H1 (cell line): ENCODE measurements around the gene SYNJ2BP.

ENCODE experiments used
- ATF2 ChIP-seq: IDR thresholded peaks from 2 replicates; pipeline ENCODE4 v1.6.1; 2012; ENCODE audit warnings: low read length, inconsistent platforms
- BRCA1 ChIP-seq: IDR thresholded peaks from 2 replicates; pipeline ENCODE4 v1.6.1; 2012; ENCODE audit warnings: low read depth, low read length, improper control_type of control experiment
- CTCF ChIP-seq, 3 experiments: IDR thresholded peaks; 1 replicate in 2 of 3; 2 replicates in 1 of 3; pipeline versions ENCODE4 v1.5.1 to v1.6.1; 2011; ENCODE audit warnings: low read length in 3 of 3, mild to moderate bottlenecking in 3 of 3, inconsistent platforms in 2 of 3, low read depth in 1 of 3, moderate library complexity in 1 of 3; ENCODE audit not compliant: insufficient read depth in 1 of 3; ENCODE audit errors: control extremely low read depth in 1 of 3
- EP300 ChIP-seq, 2 experiments: IDR thresholded peaks; 1 replicate in 1 of 2; 2 replicates in 1 of 2; pipeline ENCODE4 v1.6.1; 2011 to 2012; ENCODE audit warnings: low read depth in 2 of 2, low read length in 2 of 2, mild to moderate bottlenecking in 2 of 2, borderline replicate concordance in 1 of 2, inconsistent platforms in 1 of 2, moderate library complexity in 1 of 2
- GTF2F1 ChIP-seq: IDR thresholded peaks from 2 replicates; pipeline ENCODE4 v1.6.1; 2012; ENCODE audit warnings: low read depth, low read length, improper control_type of control experiment, borderline replicate concordance
- HDAC2 ChIP-seq, 2 experiments: fragments of 300-600 bp in 1 of 2; sonication (generic) in 1 of 2; IDR thresholded peaks; 2 replicates each; pipeline ENCODE4 v1.6.1; 2011 to 2012; ENCODE audit warnings: low read depth in 2 of 2, low read length in 2 of 2, mild to moderate bottlenecking in 2 of 2, moderate library complexity in 2 of 2, borderline replicate concordance in 1 of 2, inconsistent platforms in 1 of 2
- POLR2A ChIP-seq, 2 experiments: IDR thresholded peaks; 1 replicate in 1 of 2; 2 replicates in 1 of 2; pipeline ENCODE4 v1.6.1; 2011; ENCODE audit warnings: low read depth in 2 of 2, low read length in 2 of 2, mild to moderate bottlenecking in 2 of 2; ENCODE audit errors: control extremely low read depth in 1 of 2
- RAD21 ChIP-seq, 2 experiments: IDR thresholded peaks in 1 of 2; conservative IDR thresholded peaks in 1 of 2; 2 replicates each; pipeline ENCODE4 v1.6.1; 2011; ENCODE audit warnings: low read depth in 2 of 2, low read length in 2 of 2, improper control_type of control experiment in 1 of 2, inconsistent platforms in 1 of 2, mild to moderate bottlenecking in 1 of 2, moderate library complexity in 1 of 2
- SIN3A ChIP-seq, 2 experiments: IDR thresholded peaks in 1 of 2; conservative IDR thresholded peaks in 1 of 2; 2 replicates each; pipeline ENCODE4 v1.6.1; 2011 to 2012; ENCODE audit warnings: low read length in 2 of 2, improper control_type of control experiment in 1 of 2, low read depth in 1 of 2, mild to moderate bottlenecking in 1 of 2
- SIRT6 ChIP-seq: IDR thresholded peaks from one replicate; pipeline ENCODE4 v1.7.1; 2012; ENCODE audit warnings: low read length, inconsistent platforms
- SP1 ChIP-seq: IDR thresholded peaks from 2 replicates; pipeline ENCODE4 v1.6.1; 2011; ENCODE audit warnings: low read depth, low read length
- TCF12 ChIP-seq: IDR thresholded peaks from 2 replicates; pipeline ENCODE4 v1.6.1; 2011; ENCODE audit warnings: low read depth, mild to moderate bottlenecking, low read length

GRCh38 chr14:70436867-70437266 is 20.0 kb upstream of the SYNJ2BP start:
- TF ChIP-seq TCF12 (no peak), BRCA1 (no peak), POLR2A (IDR thresholded peaks at IDR 0.05; ENCODE audit: control extremely low read depth in 1 of 2, low read depth in 2 of 2, low read length in 2 of 2) (no peak), CTCF (IDR thresholded peaks at IDR 0.05; ENCODE audit: control extremely low read depth in 1 of 3, insufficient read depth in 1 of 3, low read depth in 1 of 3, low read length in 3 of 3) (no peak), SP1 (no peak), ATF2 (no peak), SIRT6 (no peak), GTF2F1 (no peak), RAD21 (IDR thresholded peaks at IDR 0.05 in 1 of 2, conservative IDR thresholded peaks at IDR 0.05 in 1 of 2; ENCODE audit: low read depth in 2 of 2, low read length in 2 of 2) (no peak), EP300 (IDR thresholded peaks at IDR 0.05; ENCODE audit: borderline replicate concordance in 1 of 2, low read depth in 2 of 2, low read length in 2 of 2) (no peak), HDAC2 (IDR thresholded peaks at IDR 0.05; ENCODE audit: borderline replicate concordance in 1 of 2, low read depth in 2 of 2, low read length in 2 of 2) (no peak), SIN3A (conservative IDR thresholded peaks at IDR 0.05 in 1 of 2, IDR thresholded peaks at IDR 0.05 in 1 of 2; ENCODE audit: low read depth in 1 of 2, low read length in 2 of 2) (no peak)
